H1 (cell line): ENCODE results near the gene ZNF680. TPM values are rescaled to one million over a fixed set of nuclear protein-coding genes. Genes with fewer than 3 reads are reported as not detected.

Experiments used
- CTCF ChIA-PET: fragments of 300-600 bp; sonication (Branson Sonifier 250); formaldehyde crosslinking; loops from one replicate; lab custom pipeline; 2021; ENCODE audit not compliant: partially characterized antibody; lab: Charles Lee
- POLR2A ChIA-PET: fragments of 300-600 bp; sonication (Branson Sonifier 250); formaldehyde crosslinking; loops from one replicate; lab custom pipeline; 2021; ENCODE audit warnings: inconsistent platforms; ENCODE audit not compliant: partially characterized antibody; lab: Charles Lee
- DNase-seq, 2 experiments: peaks; one replicate each; pipeline versions ENCODE4 v3.0.0 to v3.0.0-alpha.2; 2010 to 2022; ENCODE audit warnings: low spot score in 2 of 2, low read depth in 1 of 2, mixed read lengths in 1 of 2
- FAIRE-seq: peaks from 2 replicates; lab custom pipeline; 2011; peaks lifted over from hg19 to GRCh38; lab: Jason Lieb, UNC
- H2AFZ ChIP-seq: 2 replicates; pipeline ENCODE4 v1.8.1; 2012; ENCODE audit warnings: low read length, inconsistent platforms
- H2AK5ac ChIP-seq: 2 replicates; pipeline ENCODE4 v1.6.1; 2013; ENCODE audit warnings: low read depth, low read length
- H2BK120ac ChIP-seq: replicated peaks from 2 replicates; pipeline ENCODE3; 2013; ENCODE audit warnings: low read depth, low read length, inconsistent platforms
- H2BK12ac ChIP-seq: 2 replicates; pipeline ENCODE4 v1.6.1; 2013; ENCODE audit warnings: low read depth, low read length
- H2BK15ac ChIP-seq: 2 replicates; pipeline ENCODE4 v1.6.1; 2013; ENCODE audit warnings: low read length
- H2BK20ac ChIP-seq: 2 replicates; pipeline ENCODE4 v1.6.1; 2013; ENCODE audit warnings: low read length
- H2BK5ac ChIP-seq: 2 replicates; pipeline ENCODE4 v1.6.1; 2013; ENCODE audit warnings: low read depth, low read length
- H3K14ac ChIP-seq: 2 replicates; pipeline ENCODE4 v1.6.1; 2013; ENCODE audit warnings: inconsistent platforms; ENCODE audit not compliant: insufficient read length
- H3K18ac ChIP-seq: 2 replicates; pipeline ENCODE4 v1.6.1; 2013; ENCODE audit warnings: low read length; ENCODE audit errors: extremely low read depth
- H3K23ac ChIP-seq: 2 replicates; pipeline ENCODE4 v1.6.1; 2013; ENCODE audit warnings: inconsistent platforms; ENCODE audit not compliant: insufficient read length
- H3K23me2 ChIP-seq: 2 replicates; pipeline ENCODE4 v1.6.1; 2013; ENCODE audit warnings: low read depth, low read length
- H3K27ac ChIP-seq: 2 replicates; pipeline ENCODE4 v1.6.1; 2011; ENCODE audit warnings: low read depth, low read length, inconsistent platforms
- H3K27me3 ChIP-seq, 4 experiments: replicated peaks in 1 of 4; 1 replicate in 1 of 4; 2 replicates in 3 of 4; pipeline versions ENCODE4 v1.6.1 to v1.8.1; 2011 to 2013; ENCODE audit warnings: low read length in 3 of 4, mild to moderate bottlenecking in 3 of 4, inconsistent platforms in 2 of 4, mixed read lengths in 2 of 4, moderate library complexity in 1 of 4; ENCODE audit not compliant: control insufficient read depth in 3 of 4, insufficient read depth in 3 of 4; ENCODE audit errors: extremely low read depth in 1 of 4
- H3K36me3 ChIP-seq, 4 experiments: 2 replicates each; pipeline versions ENCODE4 v1.6.1 to v1.8.1; 2011 to 2013; ENCODE audit warnings: mild to moderate bottlenecking in 4 of 4, low read length in 3 of 4, moderate library complexity in 2 of 4, control low read depth in 1 of 4, inconsistent platforms in 1 of 4; ENCODE audit not compliant: insufficient read depth in 4 of 4, control insufficient read depth in 2 of 4
- H3K4ac ChIP-seq: replicated peaks from 2 replicates; pipeline ENCODE3; 2013; ENCODE audit warnings: low read length, low read depth, mixed read lengths, inconsistent platforms; ENCODE audit not compliant: insufficient read length
- H3K4me1 ChIP-seq, 4 experiments: replicated peaks in 1 of 4; 1 replicate in 1 of 4; 2 replicates in 3 of 4; pipeline versions ENCODE4 v1.6.1 to v1.8.1; 2011 to 2013; ENCODE audit warnings: low read length in 3 of 4, inconsistent platforms in 2 of 4, mixed read lengths in 1 of 4; ENCODE audit not compliant: insufficient read depth in 4 of 4, control insufficient read depth in 3 of 4
- H3K4me2 ChIP-seq, 2 experiments: 2 replicates each; pipeline versions ENCODE4 v1.6.1 to v1.8.1; 2011 to 2013; ENCODE audit warnings: low read depth in 2 of 2, low read length in 2 of 2, control low read depth in 1 of 2, inconsistent platforms in 1 of 2, mild to moderate bottlenecking in 1 of 2; ENCODE audit not compliant: insufficient read depth in 1 of 2
- H3K4me3 ChIP-seq, 4 experiments: fragments of 200-600, 300-600 bp in 1 of 4; sonication (generic), shearing (Covaris generic), sonication (Bioruptor Twin) in 1 of 4; 2 replicates each; pipeline versions ENCODE4 v1.5.1 to v1.8.1; 2011 to 2016; ENCODE audit warnings: low read length in 4 of 4, low read depth in 3 of 4, control low read depth in 2 of 4, inconsistent platforms in 2 of 4, mild to moderate bottlenecking in 2 of 4, mixed read lengths in 1 of 4, moderate library complexity in 1 of 4; ENCODE audit not compliant: insufficient read depth in 2 of 4; ENCODE audit errors: extremely low read depth in 1 of 4
- H3K56ac ChIP-seq: replicated peaks from 2 replicates; pipeline ENCODE3; 2013; ENCODE audit warnings: low read depth, mild to moderate bottlenecking, mixed read lengths, low read length, inconsistent platforms; ENCODE audit not compliant: insufficient read length
- H3K79me1 ChIP-seq: 2 replicates; pipeline ENCODE4 v1.6.1; 2013; ENCODE audit warnings: low read depth, low read length, control low read depth
- H3K79me2 ChIP-seq, 2 experiments: 2 replicates each; pipeline versions ENCODE4 v1.6.1 to v1.8.1; 2012 to 2013; ENCODE audit warnings: low read length in 2 of 2, mild to moderate bottlenecking in 2 of 2, inconsistent platforms in 1 of 2; ENCODE audit not compliant: insufficient read depth in 2 of 2, control insufficient read depth in 1 of 2
- H3K9ac ChIP-seq, 4 experiments: replicated peaks in 1 of 4; 1 replicate in 1 of 4; 2 replicates in 3 of 4; pipeline versions ENCODE4 v1.6.1 to v1.8.1; 2011 to 2013; ENCODE audit warnings: low read depth in 3 of 4, low read length in 3 of 4, control low read depth in 2 of 4, mild to moderate bottlenecking in 2 of 4, moderate library complexity in 2 of 4, inconsistent platforms in 1 of 4; ENCODE audit errors: extremely low read depth in 1 of 4
- H3K9me3 ChIP-seq, 2 experiments: 2 replicates each; pipeline versions ENCODE4 v1.6.1 to v1.8.1; 2012 to 2013; ENCODE audit warnings: mild to moderate bottlenecking in 2 of 2, moderate library complexity in 2 of 2, control low read depth in 1 of 2, inconsistent platforms in 1 of 2, low read depth in 1 of 2, low read length in 1 of 2, mixed read lengths in 1 of 2; ENCODE audit not compliant: insufficient read depth in 2 of 2
- H4K20me1 ChIP-seq, 2 experiments: replicated peaks in 1 of 2; 2 replicates each; pipeline versions ENCODE3 to v1.8.1; 2011 to 2013; ENCODE audit warnings: inconsistent platforms in 2 of 2, low read length in 2 of 2, mild to moderate bottlenecking in 1 of 2; ENCODE audit not compliant: insufficient read depth in 2 of 2, control insufficient read depth in 1 of 2
- H4K5ac ChIP-seq: 2 replicates; pipeline ENCODE4 v1.6.1; 2013; ENCODE audit warnings: low read length, low read depth, mixed read lengths, inconsistent platforms; ENCODE audit not compliant: insufficient read length
- H4K8ac ChIP-seq: 2 replicates; pipeline ENCODE4 v1.8.0; 2013; ENCODE audit warnings: mild to moderate bottlenecking, moderate library complexity, low read length, inconsistent platforms; ENCODE audit not compliant: insufficient read depth; ENCODE audit errors: extremely low read depth
- H4K91ac ChIP-seq: replicated peaks from 2 replicates; pipeline ENCODE3; 2013; ENCODE audit warnings: low read length, mixed read lengths, inconsistent platforms; ENCODE audit not compliant: insufficient read length
- BACH1 ChIP-seq: IDR thresholded peaks from 2 replicates; pipeline ENCODE4 v1.6.1; 2012; ENCODE audit warnings: low read length, improper control_type of control experiment
- BRCA1 ChIP-seq: IDR thresholded peaks from 2 replicates; pipeline ENCODE4 v1.6.1; 2012; ENCODE audit warnings: low read depth, low read length, improper control_type of control experiment
- CHD2 ChIP-seq: IDR thresholded peaks from 2 replicates; pipeline ENCODE4 v1.6.1; 2012; ENCODE audit warnings: low read length, improper control_type of control experiment
- CREB1 ChIP-seq: IDR thresholded peaks from 2 replicates; pipeline ENCODE4 v1.6.1; 2012; ENCODE audit warnings: inconsistent platforms
- GABPA ChIP-seq: IDR thresholded peaks from 2 replicates; pipeline ENCODE4 v1.6.1; 2011; ENCODE audit warnings: mild to moderate bottlenecking, low read length, moderate library complexity, borderline replicate concordance; ENCODE audit not compliant: insufficient read depth
- GTF2F1 ChIP-seq: IDR thresholded peaks from 2 replicates; pipeline ENCODE4 v1.6.1; 2012; ENCODE audit warnings: low read depth, low read length, improper control_type of control experiment, borderline replicate concordance
- HDAC6 ChIP-seq: IDR thresholded peaks from one replicate; pipeline ENCODE4 v1.7.1; 2012; ENCODE audit warnings: low read depth, mild to moderate bottlenecking, inconsistent platforms, low read length, moderate library complexity
- KDM1A ChIP-seq: fragments of 200-600, 300-600 bp; sonication (generic); IDR thresholded peaks from 2 replicates; pipeline ENCODE4 v1.7.1; 2016; ENCODE audit warnings: mild to moderate bottlenecking, low read length, borderline replicate concordance
- KDM4A ChIP-seq: IDR thresholded peaks from one replicate; pipeline ENCODE4 v1.7.1; 2012; ENCODE audit warnings: low read depth, mild to moderate bottlenecking, moderate library complexity, low read length, inconsistent platforms; ENCODE audit not compliant: severe bottlenecking
- NRF1 ChIP-seq: IDR thresholded peaks from 2 replicates; pipeline ENCODE4 v1.6.1; 2011; ENCODE audit warnings: mild to moderate bottlenecking, low read depth, low read length, improper control_type of control experiment
- PHF8 ChIP-seq: fragments of 200-600 bp; sonication (generic); conservative IDR thresholded peaks from 2 replicates; pipeline ENCODE4 v1.7.1; 2012; ENCODE audit warnings: low read depth, mild to moderate bottlenecking, inconsistent platforms, low read length, moderate library complexity
- RBBP5 ChIP-seq: IDR thresholded peaks from 2 replicates; pipeline ENCODE4 v1.7.1; 2012; ENCODE audit warnings: low read depth, mild to moderate bottlenecking, inconsistent platforms, low read length, moderate library complexity, borderline replicate concordance
- TAF7 ChIP-seq: optimal IDR thresholded peaks from 2 replicates; pipeline ENCODE3; 2011; ENCODE audit warnings: low read depth, mild to moderate bottlenecking, inconsistent platforms, low read length, moderate library complexity, borderline replicate concordance
- TBP ChIP-seq: IDR thresholded peaks from 2 replicates; pipeline ENCODE4 v1.6.1; 2011; ENCODE audit warnings: low read depth, low read length, improper control_type of control experiment
- TCF12 ChIP-seq: IDR thresholded peaks from 2 replicates; pipeline ENCODE4 v1.6.1; 2011; ENCODE audit warnings: low read depth, mild to moderate bottlenecking, low read length
- WGBS, 2 experiments: shearing (Covaris generic) in 1 of 2; methylation state at CpG; one replicate each; pipeline versions ENCODE4 v1.1.6 to v1.1.7; 2013 to 2015; ENCODE audit warnings: low lambda C conversion rate in 2 of 2, mixed read lengths in 2 of 2, inconsistent platforms in 1 of 2, low coverage in 1 of 2, missing lambda C conversion rate in 1 of 2; ENCODE audit not compliant: insufficient replicate concordance in 2 of 2, insufficient coverage in 1 of 2, insufficient read length in 1 of 2; ENCODE audit errors: extremely low coverage in 1 of 2, missing lambda C conversion rate in 1 of 2; 5-methylcytosine and 5-hydroxymethylcytosine counted together
- polyA plus RNA-seq, 7 experiments: library from polyadenylated mRNA; depleted of rRNA in 3 of 7; stranded (reverse) in 5 of 7; unstranded in 2 of 7; fragments of >200 nt in 5 of 7; fragments of 200-250 nt in 2 of 7; gene quantifications; 1 replicate in 5 of 7; 2 replicates in 1 of 7; 4 replicates in 1 of 7; pipeline versions ENCODE4 v1.2.1 to v1.2.3, GENCODE V29; 2011 to 2013; ENCODE audit warnings: missing spikeins in 2 of 7, mixed read lengths in 2 of 7
- total RNA-seq: library from RNA; stranded (reverse); fragmentation: NEBNext Ultra II Directional; extraction: Animal tissue kit (Norgen Biotek cat#: 25700); gene quantifications from 2 replicates; pipeline ENCODE4 v1.2.1, GENCODE V29; 2021

Gene ZNF680
- total and polyA plus RNA-seq, 2 of the 8 experiments (the other 6 are each of a cell fraction or from before 2014, with no cell fraction given) = 15.3 TPM; not detected in 1

DNA sequence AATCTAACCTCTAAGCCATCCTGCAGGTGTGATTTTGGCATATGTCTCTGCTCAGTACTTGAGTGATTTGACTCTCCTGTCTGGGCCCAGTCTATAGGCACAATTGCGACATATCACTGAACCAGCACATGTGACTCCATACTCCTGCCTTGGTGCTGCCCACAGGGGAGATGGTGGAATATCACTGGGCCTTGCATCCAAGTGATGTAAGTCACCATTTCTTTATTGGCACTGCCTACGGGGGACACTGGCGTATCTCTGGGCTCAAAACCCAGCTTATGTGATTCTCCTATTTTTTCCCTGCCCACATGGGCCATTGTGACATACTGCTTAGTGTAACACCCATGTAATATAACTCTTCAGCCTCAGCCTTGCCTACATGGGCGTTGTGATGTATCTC, 48.1 kb upstream of the ZNF680 start:
- Histone ChIP-seq H3K14ac (no peak overlapping the region), H3K23me2 (no peaks in the 10 kb centered on the region), H3K23ac (no peak overlapping the region), H3K4me3 (no peak overlapping the region), H2AFZ (no peak overlapping the region), H3K18ac (no peak overlapping the region), H3K27me3 (no peaks in the 10 kb centered on the region), H2BK20ac (no peak overlapping the region), H3K9me3 (peaks cover 84 to 99% of the 10 kb centered on the region in 2 experiments), H2AK5ac (no peak overlapping the region), H4K8ac (no peak overlapping the region), H3K27ac (no peak overlapping the region), H2BK5ac (no peak overlapping the region), H4K20me1 (no peaks in the 10 kb centered on the region), H3K4me1 (no peaks in the 10 kb centered on the region), H4K5ac (no peak overlapping the region), H3K9ac (no peak overlapping the region), H3K56ac (no peak overlapping the region), H2BK15ac (no peak overlapping the region), H3K4ac (no peak overlapping the region), H2BK12ac (no peak overlapping the region), H3K4me2 (no peak overlapping the region), H2BK120ac (no peak overlapping the region), H3K79me2 (no peaks in the 10 kb centered on the region), H3K79me1 (no peaks in the 10 kb centered on the region), H3K36me3 (no peaks in the 10 kb centered on the region; a peak in 2 of 8 replicates), H4K91ac (no peak overlapping the region)
- TF ChIP-seq GTF2F1 (no peak), CHD2 (no peak), HDAC6 (no peak), GABPA (no peak), CREB1 (no peak), TAF7 (no peak), RBBP5 (no peak), BRCA1 (no peak), PHF8 (no peak), TBP (no peak), NRF1 (no peak), KDM4A (no peak), KDM1A (no peak), BACH1 (no peak), TCF12 (no peak)
- 74% methylated on average over 4 of the region's 4 CpGs; no CpG with 5 or more reads in 1 of the 2 experiments for WGBS, 2 experiments
- POLR2A ChIA-PET = no interaction called here
- FAIRE-seq (no peak), DNase-seq (no peak)
- CTCF ChIA-PET = no interaction called here
